Measurements from ENCODE around the gene ARMC6.

DNA sequence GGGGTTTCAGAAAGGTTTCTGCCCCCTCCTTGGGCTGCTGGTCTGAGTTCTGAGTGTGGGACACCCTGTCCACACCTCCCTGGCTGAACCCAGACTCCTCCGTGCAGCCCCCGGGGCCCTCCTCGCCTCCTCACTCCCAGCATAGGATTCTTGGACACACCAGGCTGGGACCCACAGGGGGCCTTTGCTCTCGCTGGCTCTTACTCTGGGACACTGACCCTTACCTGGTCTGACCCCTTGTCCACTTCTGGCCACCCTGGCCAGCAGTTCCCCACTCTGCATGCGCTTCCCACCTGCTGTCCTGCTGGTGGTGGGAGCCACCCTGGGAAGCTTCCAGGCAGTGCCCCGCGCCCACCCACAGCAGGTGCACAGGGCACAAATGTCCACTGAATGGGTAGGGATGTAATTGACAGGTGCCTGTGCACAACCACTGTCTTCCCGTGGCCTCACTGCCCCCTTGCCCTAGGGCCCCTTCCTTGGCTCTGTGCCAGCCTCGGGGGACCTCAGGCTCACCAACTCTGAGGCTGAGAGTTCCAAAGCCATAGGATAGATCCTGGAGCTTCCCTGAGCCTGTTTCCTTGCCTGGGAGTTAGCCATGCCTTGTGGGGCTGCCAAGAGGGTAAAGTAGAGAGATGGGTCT lies 23.4 kb downstream of the ARMC6 start:
- TF ChIP-seq POLR2A (IDR thresholded peaks at IDR 0.05) (no peak), CTCF (IDR thresholded peaks at IDR 0.05) (no peak)
